HFF-Myc (cell line): ENCODE results near the gene KLF1.

Experiments
- DNase-seq: peaks from one replicate; pipeline ENCODE4 v3.0.0-alpha.2; 2011; ENCODE audit warnings: low read depth; ENCODE audit errors: extremely low read depth
- H3K4me3 ChIP-seq: replicated peaks from 2 replicates; pipeline ENCODE4 v1.5.1; 2011; ENCODE audit warnings: low read depth, mild to moderate bottlenecking, control low read depth, low read length
- TF ChIP-seq, protein P1 (sequence below): IDR thresholded peaks from 2 replicates; pipeline ENCODE4 v1.5.1; 2012; ENCODE audit warnings: mild to moderate bottlenecking, low read depth, low read length, control low read depth; ENCODE audit errors: missing control alignments

Gene KLF1

DNA sequence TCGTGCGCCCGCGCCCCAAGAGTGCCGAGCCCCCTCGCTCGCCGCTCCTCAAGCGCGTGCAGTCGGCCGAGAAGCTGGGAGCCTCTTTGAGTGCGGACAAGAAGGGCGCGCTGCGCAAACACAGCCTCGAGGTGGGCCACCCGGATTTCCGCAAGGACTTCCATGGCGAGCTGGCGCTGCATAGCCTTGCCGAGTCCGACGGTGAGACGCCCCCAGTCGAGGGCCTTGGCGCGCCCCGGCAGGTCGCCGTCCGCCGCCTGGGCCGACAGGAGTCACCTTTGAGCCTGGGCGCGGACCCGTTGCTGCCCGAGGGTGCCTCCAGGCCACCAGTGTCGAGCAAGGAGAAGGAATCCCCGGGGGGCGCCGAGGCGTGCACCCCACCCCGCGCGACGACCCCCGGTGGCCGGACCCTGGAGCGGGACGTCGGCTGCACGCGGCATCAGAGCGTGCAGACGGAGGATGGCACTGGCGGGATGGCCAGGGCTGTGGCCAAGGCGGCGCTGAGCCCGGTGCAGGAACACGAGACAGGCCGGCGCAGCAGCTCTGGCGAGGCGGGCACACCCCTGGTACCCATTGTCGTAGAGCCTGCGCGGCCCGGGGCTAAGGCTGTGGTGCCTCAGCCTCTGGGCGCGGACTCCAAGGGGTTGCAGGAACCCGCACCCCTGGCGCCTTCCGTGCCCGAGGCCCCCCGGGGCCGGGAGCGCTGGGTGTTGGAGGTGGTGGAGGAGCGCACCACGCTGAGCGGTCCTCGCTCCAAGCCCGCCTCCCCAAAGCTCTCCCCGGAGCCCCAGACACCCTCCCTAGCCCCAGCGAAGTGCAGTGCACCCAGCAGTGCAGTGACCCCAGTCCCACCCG, 12.9 kb downstream of the KLF1 start:
- H3K4me3 ChIP-seq, result no peak overlapping the region
- TF ChIP-seq, protein P1, sequence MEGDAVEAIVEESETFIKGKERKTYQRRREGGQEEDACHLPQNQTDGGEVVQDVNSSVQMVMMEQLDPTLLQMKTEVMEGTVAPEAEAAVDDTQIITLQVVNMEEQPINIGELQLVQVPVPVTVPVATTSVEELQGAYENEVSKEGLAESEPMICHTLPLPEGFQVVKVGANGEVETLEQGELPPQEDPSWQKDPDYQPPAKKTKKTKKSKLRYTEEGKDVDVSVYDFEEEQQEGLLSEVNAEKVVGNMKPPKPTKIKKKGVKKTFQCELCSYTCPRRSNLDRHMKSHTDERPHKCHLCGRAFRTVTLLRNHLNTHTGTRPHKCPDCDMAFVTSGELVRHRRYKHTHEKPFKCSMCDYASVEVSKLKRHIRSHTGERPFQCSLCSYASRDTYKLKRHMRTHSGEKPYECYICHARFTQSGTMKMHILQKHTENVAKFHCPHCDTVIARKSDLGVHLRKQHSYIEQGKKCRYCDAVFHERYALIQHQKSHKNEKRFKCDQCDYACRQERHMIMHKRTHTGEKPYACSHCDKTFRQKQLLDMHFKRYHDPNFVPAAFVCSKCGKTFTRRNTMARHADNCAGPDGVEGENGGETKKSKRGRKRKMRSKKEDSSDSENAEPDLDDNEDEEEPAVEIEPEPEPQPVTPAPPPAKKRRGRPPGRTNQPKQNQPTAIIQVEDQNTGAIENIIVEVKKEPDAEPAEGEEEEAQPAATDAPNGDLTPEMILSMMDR, result no peak

GRCh38 chr19:12872941-12873890, 13.8 kb downstream of the KLF1 start:
- DNase-seq, result peak; percentile 21
- TF ChIP-seq, protein P1, result no peak
- no peak overlapping the region for H3K4me3 ChIP-seq

More for the DNA sequence above, 12.9 kb downstream of the KLF1 start:
- DNase-seq, result no peak

DNA sequence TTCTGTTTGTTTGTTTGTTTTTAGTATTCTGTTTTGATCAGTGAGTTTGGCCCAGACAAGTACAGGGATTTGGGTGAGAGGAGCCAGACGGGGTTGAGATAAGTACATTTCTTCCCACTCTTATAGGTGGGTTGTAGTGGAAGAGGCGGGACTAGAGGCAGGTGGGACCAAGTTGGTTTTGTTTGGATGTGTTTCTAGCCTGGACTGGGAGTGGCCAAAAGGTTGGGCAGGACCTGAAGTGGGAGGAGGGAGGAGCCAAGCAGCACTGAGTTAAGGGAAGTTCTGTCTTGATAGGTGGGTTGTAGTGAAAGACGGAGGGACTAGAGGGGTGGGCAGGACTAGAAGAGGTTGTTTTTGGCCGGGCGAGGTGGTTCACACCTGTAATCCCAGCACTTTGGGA, 14.7 kb downstream of the KLF1 start:
- no peak for DNase-seq
- TF ChIP-seq, protein P1, result no peak

GRCh38 chr19:12871681-12872080, 15.3 kb downstream of the KLF1 start:
- no peak overlapping the region for H3K4me3 ChIP-seq
- DNase-seq, result no peak
- TF ChIP-seq, protein P1, result no peak

More for the DNA sequence above, 14.7 kb downstream of the KLF1 start:
- no peak overlapping the region for H3K4me3 ChIP-seq

GRCh38 chr19:12868540-12869112, 18.4 kb downstream of the KLF1 start:
- DNase-seq, result no peak
- TF ChIP-seq, protein P1, result no peak
- H3K4me3 ChIP-seq, result no peak overlapping the region
